SK-N-SH (cell line): ENCODE results near the gene SLC35G6. TPM values are rescaled to one million over a fixed set of nuclear protein-coding genes. Genes with fewer than 3 reads are reported as not detected.

Source experiments
- CTCF ChIA-PET: fragments of 300-600, 350-600 bp; formaldehyde crosslinking; extraction: SDS; loops from one replicate; lab custom pipeline; 2021; lab: Yijun Ruan, JAX
- POLR2A ChIA-PET: fragments of 350-600 bp; sonication (Branson Sonifier 250); formaldehyde crosslinking; extraction: SDS; loops from one replicate; lab custom pipeline; 2020; ENCODE audit warnings: antibody characterized with exemption, inconsistent platforms; lab: Yijun Ruan, JAX
- DNase-seq: peaks from one replicate; pipeline ENCODE4 v3.0.0; 2012
- H2AFZ ChIP-seq: fragments of 200-600 bp; sonication (generic); 2 replicates; pipeline ENCODE4 v1.8.1; 2016; ENCODE audit warnings: antibody characterized with exemption, mild to moderate bottlenecking, low read depth
- H3F3A ChIP-seq: fragments of 200-600 bp; sonication (generic); replicated peaks from 2 replicates; pipeline ENCODE3; 2016; ENCODE audit warnings: antibody characterized with exemption, mild to moderate bottlenecking; ENCODE audit not compliant: insufficient read depth
- H3K27ac ChIP-seq, 2 experiments: fragments of 200-500 bp in 1 of 2; fragments of 200-600 bp in 1 of 2; sonication (Bioruptor generic) in 1 of 2; sonication (generic), shearing (Covaris generic) in 1 of 2; 2 replicates each; pipeline versions ENCODE4 v1.5.1 to v1.6.1; 2014 to 2016; ENCODE audit warnings: low read depth in 2 of 2, inconsistent platforms in 1 of 2, low read length in 1 of 2, mild to moderate bottlenecking in 1 of 2, mixed read lengths in 1 of 2
- H3K27me3 ChIP-seq: fragments of 200-600 bp; sonication (generic), shearing (Covaris generic); 2 replicates; pipeline ENCODE4 v1.6.1; 2016; ENCODE audit warnings: mixed run types; ENCODE audit not compliant: insufficient read depth
- H3K36me3 ChIP-seq, 2 experiments: fragments of 200-500 bp in 1 of 2; fragments of 200-600 bp in 1 of 2; sonication (Bioruptor generic) in 1 of 2; sonication (generic) in 1 of 2; replicated peaks in 1 of 2; 2 replicates each; pipeline versions ENCODE3 to v1.5.1; 2014 to 2016; ENCODE audit warnings: low read length in 1 of 2, mild to moderate bottlenecking in 1 of 2; ENCODE audit not compliant: insufficient read depth in 2 of 2, control insufficient read depth in 1 of 2
- H3K4me1 ChIP-seq, 2 experiments: fragments of 200-500 bp in 1 of 2; fragments of 200-600 bp in 1 of 2; sonication (Bioruptor generic) in 1 of 2; sonication (generic), shearing (Covaris generic) in 1 of 2; 2 replicates each; pipeline versions ENCODE4 v1.5.1 to v1.6.1; 2014 to 2016; ENCODE audit warnings: low read depth in 1 of 2, low read length in 1 of 2, mixed run types in 1 of 2; ENCODE audit not compliant: insufficient read depth in 2 of 2, control insufficient read depth in 1 of 2
- H3K4me2 ChIP-seq: fragments of 200-600 bp; sonication (generic), shearing (Covaris generic); 2 replicates; pipeline ENCODE4 v1.6.1; 2017; ENCODE audit warnings: mixed run types
- H3K4me3 ChIP-seq, 2 experiments: fragments of 200-500 bp in 1 of 2; fragments of 200-600 bp in 1 of 2; sonication (Bioruptor generic) in 1 of 2; sonication (generic), shearing (Covaris generic) in 1 of 2; 2 replicates each; pipeline versions ENCODE4 v1.5.1 to v1.8.1; 2014 to 2016; ENCODE audit warnings: low read depth in 2 of 2, inconsistent platforms in 1 of 2, low read length in 1 of 2, mild to moderate bottlenecking in 1 of 2, mixed read lengths in 1 of 2, moderate library complexity in 1 of 2
- H3K79me2 ChIP-seq: fragments of 200-600 bp; sonication (generic); 2 replicates; pipeline ENCODE4 v1.8.1; 2017; ENCODE audit warnings: mild to moderate bottlenecking; ENCODE audit not compliant: insufficient read depth
- H3K9ac ChIP-seq: fragments of 200-600 bp; sonication (generic); 2 replicates; pipeline ENCODE4 v1.6.1; 2017; ENCODE audit warnings: mixed run types
- H3K9me2 ChIP-seq: fragments of 200-600 bp; sonication (generic); 2 replicates; pipeline ENCODE4 v1.6.1; 2017; ENCODE audit warnings: mixed run types
- H3K9me3 ChIP-seq: fragments of 200-600 bp; sonication (generic); 2 replicates; pipeline ENCODE4 v1.6.1; 2017; ENCODE audit warnings: mixed run types, mild to moderate bottlenecking, moderate library complexity
- H4K20me1 ChIP-seq: fragments of 200-600 bp; sonication (generic); 2 replicates; pipeline ENCODE4 v1.6.1; 2017; ENCODE audit warnings: mild to moderate bottlenecking, mixed run types; ENCODE audit not compliant: insufficient read depth
- EP300 ChIP-seq, 2 experiments: IDR thresholded peaks; 2 replicates each; pipeline versions ENCODE4 v1.4.0 to v1.6.1; 2012; ENCODE audit warnings: borderline replicate concordance in 1 of 2, low read depth in 1 of 2, low read length in 1 of 2
- EZH2phosphoT487 ChIP-seq: fragments of 200-600 bp; sonication (generic); IDR thresholded peaks from 2 replicates; pipeline ENCODE4 v1.6.1; 2017; ENCODE audit warnings: low read depth, mixed run types, mild to moderate bottlenecking, antibody characterized with exemption, moderate library complexity, borderline replicate concordance
- NFIC ChIP-seq: IDR thresholded peaks from 2 replicates; pipeline ENCODE4 v1.4.0; 2012; ENCODE audit warnings: borderline replicate concordance
- RFX5 ChIP-seq: IDR thresholded peaks from 2 replicates; pipeline ENCODE4 v1.6.1; 2012; ENCODE audit warnings: mild to moderate bottlenecking, improper control_type of control experiment, low read length
- YY1 ChIP-seq: IDR thresholded peaks from 2 replicates; pipeline ENCODE4 v1.4.0; 2012; ENCODE audit warnings: low read depth, mild to moderate bottlenecking
- WGBS: methylation state at CpG from one replicate; pipeline ENCODE4 v1.1.6; 2017; ENCODE audit warnings: low lambda C conversion rate; 5-methylcytosine and 5-hydroxymethylcytosine counted together
- polyA plus RNA-seq, 3 experiments: library from polyadenylated mRNA; depleted of rRNA; stranded (reverse); fragments of >200 nt; gene quantifications; 2 replicates each; pipeline ENCODE4 v1.2.3, GENCODE V29; 2012
- TF ChIP-seq, protein P1 (sequence below): IDR thresholded peaks from 2 replicates; pipeline ENCODE4 v1.4.0; 2012; ENCODE audit warnings: low read depth, borderline replicate concordance
- TF ChIP-seq, protein P2 (sequence below): fragments of 150-350 bp; IDR thresholded peaks from 2 replicates; pipeline ENCODE4 v1.6.1; 2017; ENCODE audit warnings: antibody characterized with exemption, low read length, low read depth, borderline replicate concordance

The SLC35G6 gene
- polyA plus RNA-seq, 1 of the 3 experiments (the other 2 are of a cell fraction), result not detected

DNA sequence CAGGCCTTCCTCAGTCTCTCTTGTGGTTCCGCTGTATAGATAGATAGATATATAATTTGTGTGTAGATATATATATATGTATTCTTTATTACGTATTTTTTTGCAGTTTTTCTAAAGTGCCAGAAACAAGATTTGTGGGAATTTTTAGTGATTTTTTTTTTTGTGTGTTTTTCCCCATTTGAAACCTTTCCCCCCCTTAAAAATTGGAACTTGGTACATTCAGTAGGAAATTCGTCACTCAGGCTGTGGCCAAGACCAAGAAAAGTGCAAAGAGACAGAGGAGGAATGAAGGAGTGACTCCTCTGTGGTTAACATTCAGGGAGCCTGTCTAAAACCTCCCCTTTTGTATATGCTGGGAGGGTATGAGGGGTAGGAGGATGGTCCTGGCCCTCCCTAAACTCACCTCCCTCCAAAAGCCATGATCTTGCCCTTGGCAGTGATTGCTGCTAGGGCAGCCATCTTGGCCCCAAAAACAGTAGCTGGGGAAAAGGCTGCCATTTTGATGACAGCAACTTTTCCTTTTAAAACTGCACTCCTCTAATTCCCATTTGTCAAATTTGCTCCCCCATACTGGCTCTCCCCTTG is 21.2 kb upstream of the SLC35G6 start:
- Histone ChIP-seq H2AFZ (no peak overlapping the region), H3K9me2 (no peaks in the 10 kb centered on the region), H3F3A (peaks cover 26% of the 10 kb centered on the region), H3K79me2 (peaks cover 14% of the 10 kb centered on the region; the same call in 1 of the 2 replicates), H3K4me1 (peaks cover 0 to 5% of the 10 kb centered on the region in 2 experiments; a peak in 1 of 4 replicates), H3K4me3 (no peak overlapping the region), H3K9me3 (no peaks in the 10 kb centered on the region), H3K9ac (no peak overlapping the region), H3K27me3 (no peaks in the 10 kb centered on the region), H3K4me2 (no peak overlapping the region), H4K20me1 (no peaks in the 10 kb centered on the region), H3K27ac (no peak overlapping the region; a peak in 1 of 4 replicates), H3K36me3 (peaks cover 0 to 24% of the 10 kb centered on the region in 2 experiments)
- WGBS, result 91% methylated on average over 3 of the region's 3 CpGs
- peak; percentile 51; the same call in 1 of the 2 replicates for TF ChIP-seq YY1
- TF ChIP-seq, protein P1, sequence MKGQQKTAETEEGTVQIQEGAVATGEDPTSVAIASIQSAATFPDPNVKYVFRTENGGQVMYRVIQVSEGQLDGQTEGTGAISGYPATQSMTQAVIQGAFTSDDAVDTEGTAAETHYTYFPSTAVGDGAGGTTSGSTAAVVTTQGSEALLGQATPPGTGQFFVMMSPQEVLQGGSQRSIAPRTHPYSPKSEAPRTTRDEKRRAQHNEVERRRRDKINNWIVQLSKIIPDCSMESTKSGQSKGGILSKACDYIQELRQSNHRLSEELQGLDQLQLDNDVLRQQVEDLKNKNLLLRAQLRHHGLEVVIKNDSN, result no peak
- ChIA-PET POLR2A (no interaction called here), CTCF (interaction anchor here (0.6 to 1.3 kb wide), 4 partner anchors 21 to 100 kb away, joined by 3 to 4 read pairs (median 3); partner anchors contain the start of gene SLC35G6)
- DNase-seq, result no peak

DNA sequence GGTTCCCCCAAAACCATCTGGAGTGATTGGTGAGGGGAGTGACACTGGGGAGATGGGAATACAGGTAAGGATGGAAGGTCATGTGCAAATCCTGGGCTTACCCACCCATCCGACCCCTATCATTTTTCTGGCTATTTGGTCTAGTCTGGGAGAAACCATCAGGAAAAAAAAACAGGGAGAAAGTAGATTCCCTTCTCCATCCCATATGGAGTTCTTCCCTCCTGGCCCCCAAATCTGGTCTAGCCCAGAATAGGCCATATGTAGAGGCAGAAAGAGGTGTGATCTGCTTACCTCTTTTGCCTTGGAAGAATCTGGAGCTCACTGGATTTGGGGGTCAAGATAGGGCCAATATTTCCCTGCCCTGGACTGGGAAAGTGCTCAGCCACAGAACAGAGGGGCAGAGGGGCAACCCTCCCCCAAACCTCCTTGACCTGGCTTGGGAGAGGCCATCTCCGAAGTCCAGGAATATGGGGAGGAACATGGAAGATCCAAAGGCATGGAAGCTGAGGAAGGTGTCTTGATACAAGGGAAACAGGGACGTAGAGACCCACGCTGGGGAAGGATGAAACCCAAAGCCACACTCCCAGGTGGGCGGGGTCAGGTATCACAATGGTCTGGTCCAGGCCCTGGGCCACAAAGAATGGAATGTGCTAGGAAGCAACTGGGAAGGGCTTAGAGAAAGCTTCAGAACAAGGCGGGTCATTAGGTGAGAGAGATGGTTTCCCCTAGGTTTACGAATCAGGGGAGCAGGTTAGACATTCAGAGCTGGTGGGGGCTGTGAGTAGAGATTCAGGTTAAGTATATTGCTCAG is 20.2 kb upstream of the SLC35G6 start:
- H3K36me3 ChIP-seq, result peaks cover 0 to 29% of the 10 kb centered on the region in 2 experiments
- H3K4me2 ChIP-seq, result no peak overlapping the region
- POLR2A ChIA-PET, result interaction anchor here (0.6 kb wide), 1 partner anchor 344 kb away, joined by 3 read pairs; no protein-coding TSS in a partner anchor
- H3K27me3 ChIP-seq, result no peaks in the 10 kb centered on the region
- H4K20me1 ChIP-seq, result no peaks in the 10 kb centered on the region
- H3K4me1 ChIP-seq, result peaks cover 0 to 4% of the 10 kb centered on the region in 2 experiments; a peak in 1 of 4 replicates
- peaks cover 26% of the 10 kb centered on the region for H3F3A ChIP-seq
- H3K9me2 ChIP-seq, result no peaks in the 10 kb centered on the region
- no peak overlapping the region for H3K27ac ChIP-seq
- H3K4me3 ChIP-seq, result no peak overlapping the region
- H3K9ac ChIP-seq, result no peak overlapping the region
- no peak for DNase-seq
- H2AFZ ChIP-seq, result no peak overlapping the region
- H3K79me2 ChIP-seq, result peaks cover 13% of the 10 kb centered on the region; the same call in 1 of the 2 replicates
- CTCF ChIA-PET, result interaction anchor here (0.9 kb wide), 1 partner anchor 99 kb away, joined by 3 read pairs; no protein-coding TSS in a partner anchor
- no peak for TF ChIP-seq RFX5
- TF ChIP-seq EP300 (IDR thresholded peaks at IDR 0.05; ENCODE audit: borderline replicate concordance in 1 of 2, low read depth in 1 of 2, low read length in 1 of 2), result no peak
- TF ChIP-seq, protein P2, sequence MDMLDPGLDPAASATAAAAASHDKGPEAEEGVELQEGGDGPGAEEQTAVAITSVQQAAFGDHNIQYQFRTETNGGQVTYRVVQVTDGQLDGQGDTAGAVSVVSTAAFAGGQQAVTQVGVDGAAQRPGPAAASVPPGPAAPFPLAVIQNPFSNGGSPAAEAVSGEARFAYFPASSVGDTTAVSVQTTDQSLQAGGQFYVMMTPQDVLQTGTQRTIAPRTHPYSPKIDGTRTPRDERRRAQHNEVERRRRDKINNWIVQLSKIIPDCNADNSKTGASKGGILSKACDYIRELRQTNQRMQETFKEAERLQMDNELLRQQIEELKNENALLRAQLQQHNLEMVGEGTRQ, result no peak
- TF ChIP-seq EZH2phosphoT487, result no peak
- TF ChIP-seq NFIC, result no peak
- TF ChIP-seq YY1, result no peak
- TF ChIP-seq, protein P1, result no peak
- 94% methylated on average over 7 of the region's 7 CpGs for WGBS
- H3K9me3 ChIP-seq, result no peaks in the 10 kb centered on the region
